Keratinocyte (primary cell): ENCODE data around the gene ERC2. TPM values are rescaled to one million over a fixed set of nuclear protein-coding genes. Genes with fewer than 3 reads are reported as not detected.
A peak's percentile ranks its signal among the peaks of the same experiment; 100 is the strongest.

Experiments
- DNase-seq: peaks from one replicate; pipeline ENCODE4 v3.0.0-alpha.2; 2011; ENCODE audit warnings: low read depth, missing footprints, low spot score
- FAIRE-seq: peaks from 2 replicates; lab custom pipeline; 2011; peaks lifted over from hg19 to GRCh38; lab: Jason Lieb, UNC
- H2AFZ ChIP-seq: 2 replicates; pipeline ENCODE4 v1.6.0; 2012; ENCODE audit warnings: low read length, control low read depth, inconsistent platforms; ENCODE audit not compliant: control insufficient read depth
- H3K27ac ChIP-seq: 2 replicates; pipeline ENCODE4 v1.5.1; 2011; ENCODE audit warnings: low read length; ENCODE audit not compliant: control insufficient read depth, insufficient read depth
- H3K27me3 ChIP-seq: 3 replicates; pipeline ENCODE4 v1.6.0; 2011; ENCODE audit warnings: low read length; ENCODE audit not compliant: control insufficient read depth, insufficient read depth; ENCODE audit errors: extremely low read depth
- H3K36me3 ChIP-seq, 2 experiments: 2 replicates in 1 of 2; 3 replicates in 1 of 2; pipeline ENCODE4 v1.5.1; 2011; ENCODE audit warnings: low read length in 2 of 2, mild to moderate bottlenecking in 1 of 2; ENCODE audit not compliant: control insufficient read depth in 2 of 2, insufficient read depth in 2 of 2; ENCODE audit errors: extremely low read depth in 1 of 2
- H3K4me1 ChIP-seq: 3 replicates; pipeline ENCODE4 v1.5.1; 2011; ENCODE audit warnings: low read length; ENCODE audit not compliant: control insufficient read depth, insufficient read depth; ENCODE audit errors: extremely low read depth
- H3K4me2 ChIP-seq: 3 replicates; pipeline ENCODE4 v1.6.0; 2011; ENCODE audit warnings: low read depth, low read length; ENCODE audit not compliant: control insufficient read depth, insufficient read depth; ENCODE audit errors: extremely low read depth
- H3K4me3 ChIP-seq, 3 experiments: fragments of 200-600 bp in 1 of 3; sonication (generic) in 1 of 3; 2 replicates in 2 of 3; 3 replicates in 1 of 3; pipeline ENCODE4 v1.5.1; 2011 to 2016; ENCODE audit warnings: low read length in 3 of 3, mild to moderate bottlenecking in 3 of 3, control low read depth in 2 of 3, inconsistent platforms in 1 of 3, low read depth in 1 of 3, mixed read lengths in 1 of 3, mixed run types in 1 of 3, moderate library complexity in 1 of 3; ENCODE audit not compliant: control insufficient read depth in 2 of 3, insufficient read depth in 2 of 3; ENCODE audit errors: extremely low read depth in 1 of 3
- H3K79me2 ChIP-seq: 2 replicates; pipeline ENCODE4 v1.6.0; 2012; ENCODE audit warnings: low read length; ENCODE audit not compliant: control insufficient read depth, insufficient read depth
- H3K9ac ChIP-seq: 3 replicates; pipeline ENCODE4 v1.6.0; 2011; ENCODE audit warnings: low read length; ENCODE audit not compliant: control insufficient read depth, insufficient read depth; ENCODE audit errors: extremely low read depth
- H3K9me1 ChIP-seq: 3 replicates; pipeline ENCODE4 v1.6.0; 2011; ENCODE audit warnings: low read length; ENCODE audit not compliant: control insufficient read depth, insufficient read depth; ENCODE audit errors: extremely low read depth
- H3K9me3 ChIP-seq: 2 replicates; pipeline ENCODE4 v1.5.1; 2012; ENCODE audit warnings: low read depth, low read length; ENCODE audit not compliant: control insufficient read depth
- H4K20me1 ChIP-seq: 3 replicates; pipeline ENCODE4 v1.6.0; 2011; ENCODE audit warnings: low read length; ENCODE audit not compliant: control insufficient read depth, insufficient read depth; ENCODE audit errors: extremely low read depth
- EZH2 ChIP-seq: IDR thresholded peaks from one replicate; pipeline ENCODE4 v1.6.1; 2012; ENCODE audit warnings: inconsistent platforms, mild to moderate bottlenecking, low read length, moderate library complexity
- dilution Hi-C: fragments of 300-500 bp; cut with MboI; formaldehyde crosslinking; loops from one replicate; pipeline ENCODE4 v1.7.0; 2020; ENCODE audit warnings: low sequenced_read_pairs; ENCODE audit not compliant: extremely low pct_ligation_motif_present
- polyA plus RNA-seq, 5 experiments: library from polyadenylated mRNA; depleted of rRNA in 3 of 5; stranded (reverse) in 3 of 5; stranded (forward) in 1 of 5; unstranded in 1 of 5; fragments of >200 nt; gene quantifications; 1 replicate in 1 of 5; 2 replicates in 3 of 5; 3 replicates in 1 of 5; pipeline versions ENCODE4 v1.2.1 to v1.2.3, GENCODE V29; 2011 to 2012; ENCODE audit warnings: missing spikeins in 2 of 5, low read depth in 1 of 5, low replicate concordance in 1 of 5
- TF ChIP-seq, protein P1 (sequence below), 3 experiments: IDR thresholded peaks in 1 of 3; conservative IDR thresholded peaks in 1 of 3; optimal IDR thresholded peaks in 1 of 3; 2 replicates in 2 of 3; 3 replicates in 1 of 3; pipeline versions ENCODE3 to v1.5.1; 2011; ENCODE audit warnings: low read length in 3 of 3, mild to moderate bottlenecking in 3 of 3, moderate library complexity in 2 of 3, control low read depth in 1 of 3, inconsistent platforms in 1 of 3; ENCODE audit not compliant: insufficient read depth in 2 of 3; ENCODE audit errors: extremely low read depth in 1 of 3

ERC2 gene
- polyA plus RNA-seq, 1 donor (not counting 4 experiments of a cell fraction or from before 2014, with no cell fraction given): 0.08 TPM

DNA sequence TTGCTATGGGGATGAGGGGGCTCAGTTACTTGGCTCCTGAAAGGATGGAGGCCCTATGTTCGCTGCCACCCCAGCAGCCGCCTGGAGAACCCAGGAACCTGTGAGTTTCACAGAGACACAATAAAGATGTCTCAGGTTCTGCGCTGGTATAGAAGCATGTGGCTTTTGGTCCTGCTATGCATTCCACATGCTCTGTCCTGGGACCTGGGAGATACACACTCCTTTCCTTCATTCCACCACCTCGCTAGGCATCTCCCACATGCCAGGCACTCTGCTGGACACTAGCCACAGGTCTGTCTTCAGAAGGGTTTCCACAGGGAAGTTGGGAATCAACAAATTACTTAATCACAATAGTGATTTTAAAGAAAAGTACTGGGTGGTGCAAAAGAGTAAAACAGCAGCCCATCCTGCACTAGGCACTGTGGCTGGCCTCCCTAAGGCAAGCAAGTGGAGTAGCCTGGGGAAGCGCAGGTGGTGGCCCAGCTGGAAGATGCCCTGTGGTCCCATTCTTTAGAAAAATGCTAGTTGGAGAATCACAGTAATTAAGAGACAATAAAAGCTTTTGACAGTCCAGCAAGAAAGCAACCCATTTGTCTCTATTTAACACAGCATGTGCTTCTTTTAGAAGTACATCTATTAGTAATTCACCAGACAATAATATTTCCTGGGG, 572.2 kb downstream of the ERC2 start:
- no peaks in the 10 kb centered on the region for H4K20me1 ChIP-seq
- H3K9me1 ChIP-seq: no peaks in the 10 kb centered on the region
- no peaks in the 10 kb centered on the region for H3K4me1 ChIP-seq
- no peak overlapping the region for H3K4me3 ChIP-seq
- no peak overlapping the region for H3K9ac ChIP-seq
- H3K27ac ChIP-seq: no peak overlapping the region
- DNase-seq (no peak), FAIRE-seq (no peak)
- no peaks in the 10 kb centered on the region for H3K9me3 ChIP-seq
- H3K79me2 ChIP-seq: no peaks in the 10 kb centered on the region
- TF ChIP-seq EZH2: no peak
- TF ChIP-seq, protein P1, sequence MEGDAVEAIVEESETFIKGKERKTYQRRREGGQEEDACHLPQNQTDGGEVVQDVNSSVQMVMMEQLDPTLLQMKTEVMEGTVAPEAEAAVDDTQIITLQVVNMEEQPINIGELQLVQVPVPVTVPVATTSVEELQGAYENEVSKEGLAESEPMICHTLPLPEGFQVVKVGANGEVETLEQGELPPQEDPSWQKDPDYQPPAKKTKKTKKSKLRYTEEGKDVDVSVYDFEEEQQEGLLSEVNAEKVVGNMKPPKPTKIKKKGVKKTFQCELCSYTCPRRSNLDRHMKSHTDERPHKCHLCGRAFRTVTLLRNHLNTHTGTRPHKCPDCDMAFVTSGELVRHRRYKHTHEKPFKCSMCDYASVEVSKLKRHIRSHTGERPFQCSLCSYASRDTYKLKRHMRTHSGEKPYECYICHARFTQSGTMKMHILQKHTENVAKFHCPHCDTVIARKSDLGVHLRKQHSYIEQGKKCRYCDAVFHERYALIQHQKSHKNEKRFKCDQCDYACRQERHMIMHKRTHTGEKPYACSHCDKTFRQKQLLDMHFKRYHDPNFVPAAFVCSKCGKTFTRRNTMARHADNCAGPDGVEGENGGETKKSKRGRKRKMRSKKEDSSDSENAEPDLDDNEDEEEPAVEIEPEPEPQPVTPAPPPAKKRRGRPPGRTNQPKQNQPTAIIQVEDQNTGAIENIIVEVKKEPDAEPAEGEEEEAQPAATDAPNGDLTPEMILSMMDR (optimal IDR thresholded peaks at IDR 0.05 in 1 of 3, IDR thresholded peaks at IDR 0.05 in 1 of 3, conservative IDR thresholded peaks at IDR 0.05 in 1 of 3; ENCODE audit: extremely low read depth in 1 of 3, insufficient read depth in 2 of 3, low read length in 3 of 3): no peak
- peaks cover 2% of the 10 kb centered on the region for H3K27me3 ChIP-seq
- no peaks in the 10 kb centered on the region for H3K36me3 ChIP-seq
- H2AFZ ChIP-seq: no peak overlapping the region
- dilution Hi-C loops: loop anchor here (25.0 kb wide), 1 partner anchor 409 kb away; the partner anchor contains the start of gene WNT5A
- no peak overlapping the region for H3K4me2 ChIP-seq

DNA sequence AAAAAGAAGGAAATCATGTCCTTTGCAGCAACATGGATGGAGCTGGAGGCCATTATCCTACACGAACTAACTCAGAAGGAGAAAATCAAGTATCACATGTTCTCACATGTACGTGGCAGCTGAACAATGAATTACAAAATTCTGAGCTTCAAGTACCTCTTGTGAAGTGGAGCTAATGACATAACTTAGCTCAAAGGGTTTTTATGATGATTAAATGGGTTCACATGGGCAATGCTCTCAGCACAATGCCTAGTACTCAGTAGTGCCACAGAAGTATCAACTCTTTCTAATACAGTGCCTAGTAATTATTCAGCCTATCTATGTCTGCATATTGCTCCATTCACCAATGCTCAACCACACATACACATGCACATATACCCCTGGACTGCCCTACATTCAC, 573.7 kb downstream of the ERC2 start:
- H4K20me1 ChIP-seq: no peaks in the 10 kb centered on the region
- dilution Hi-C loops: loop anchor here (25.0 kb wide), 1 partner anchor 407 kb away; the partner anchor contains the start of gene WNT5A
- H3K9me1 ChIP-seq: no peaks in the 10 kb centered on the region
- no peak overlapping the region for H3K4me3 ChIP-seq
- TF ChIP-seq EZH2: no peak
- TF ChIP-seq, protein P1 (optimal IDR thresholded peaks at IDR 0.05 in 1 of 3, IDR thresholded peaks at IDR 0.05 in 1 of 3, conservative IDR thresholded peaks at IDR 0.05 in 1 of 3; ENCODE audit: extremely low read depth in 1 of 3, insufficient read depth in 2 of 3, low read length in 3 of 3): no peak
- H3K27ac ChIP-seq: no peak overlapping the region
- H2AFZ ChIP-seq: no peak overlapping the region
- peaks cover 2% of the 10 kb centered on the region for H3K27me3 ChIP-seq
- FAIRE-seq (peak; percentile 9), DNase-seq (no peak)
- no peaks in the 10 kb centered on the region for H3K9me3 ChIP-seq
- H3K4me2 ChIP-seq: no peak overlapping the region
- no peak overlapping the region for H3K9ac ChIP-seq
- no peaks in the 10 kb centered on the region for H3K79me2 ChIP-seq
- no peaks in the 10 kb centered on the region for H3K36me3 ChIP-seq
- no peaks in the 10 kb centered on the region for H3K4me1 ChIP-seq
